Stimulated activated CD4-positive, alpha-beta T cell treated with anti-CD3 and anti-CD28 coated beads, Interleukin-15, amount 100 ng/mL, for 48 hours (primary cell): ENCODE data around the gene CFD.
"Not testable (repeated sequence)": the region's sequence is repeated elsewhere in the genome, so short reads cannot be mapped to it uniquely, and the experiment has no call there.

Experiments
- DNase-seq, 2 donors: peaks; one replicate each; pipeline ENCODE4 v3.0.0-alpha.2; 2020; ENCODE audit warnings: low read depth in 2 of 2

CFD gene

GRCh38 chr19:888581-889385, 29.3 kb downstream of the CFD start:
- DNase-seq = no peak

GRCh38 chr19:889662-890295, 30.3 kb downstream of the CFD start:
- DNase-seq = no peak

- no peak for DNase-seq
Observed at GRCh38 chr19:890831-891230, 31.4 kb downstream of the CFD start.

- not testable (repeated sequence) for DNase-seq
Observed at GRCh38 chr19:891421-892200, 32.1 kb downstream of the CFD start.

GRCh38 chr19:892243-892893, 32.9 kb downstream of the CFD start:
- DNase-seq = no peak

GRCh38 chr19:892894-893689, 33.6 kb downstream of the CFD start, which contains the start of the genes MED16 and RNU6-9:
Gene MED16, minus strand, starts transcription at chr19:893187. Its CDS starts 2,056 bp downstream, at chr19:891131.
Gene RNU6-9, plus strand, starts transcription at chr19:893484.
- peak; percentile 84 to 88 for DNase-seq

- DNase-seq = no peak
Observed at GRCh38 chr19:896434-896833, 37.0 kb downstream of the CFD start.

GRCh38 chr19:896999-897398, 37.5 kb downstream of the CFD start:
- no peak for DNase-seq

- DNase-seq = no peak
Observed at GRCh38 chr19:897442-898039, 38.1 kb downstream of the CFD start.

GRCh38 chr19:898663-899062, 39.2 kb downstream of the CFD start:
- no peak for DNase-seq

- no peak for DNase-seq
Observed at GRCh38 chr19:899336-900042, 40.0 kb downstream of the CFD start.

- no peak for DNase-seq
Observed at GRCh38 chr19:900043-900301, 40.5 kb downstream of the CFD start.

GRCh38 chr19:900302-901111, 41.0 kb downstream of the CFD start:
- no peak for DNase-seq

- no peak for DNase-seq
Observed at GRCh38 chr19:901216-902092, 42.0 kb downstream of the CFD start.

- DNase-seq = no peak
Observed at GRCh38 chr19:902093-902370, 42.6 kb downstream of the CFD start.

GRCh38 chr19:902446-903226, 43.2 kb downstream of the CFD start:
- DNase-seq = no peak

GRCh38 chr19:903266-903797, 43.9 kb downstream of the CFD start:
- DNase-seq = no peak

- DNase-seq = no peak
Observed at GRCh38 chr19:904545-904944, 45.1 kb downstream of the CFD start.
